ENCODE data around the gene MND1.

Gene MND1

DNA sequence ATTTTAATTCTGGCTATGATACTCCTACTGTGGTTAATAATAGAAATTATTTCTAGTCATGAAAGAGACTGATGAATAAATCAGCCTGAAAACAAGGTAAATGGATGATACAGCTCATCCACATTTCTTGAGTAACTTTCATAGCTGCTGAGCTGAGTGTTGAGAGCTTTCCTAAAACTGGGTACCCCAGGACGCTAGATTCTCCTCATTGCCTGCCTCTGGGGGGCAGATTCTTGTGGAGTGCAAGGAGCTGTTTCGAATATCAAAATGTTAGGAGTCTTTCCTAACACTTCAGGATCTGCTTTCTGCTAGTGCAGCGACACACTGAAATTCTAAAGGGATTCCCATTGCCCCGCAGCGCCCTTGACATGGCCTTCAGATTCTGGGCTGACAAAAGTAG is 2.1 kb downstream of the MND1 start:
- DNase-seq: no peak

DNA sequence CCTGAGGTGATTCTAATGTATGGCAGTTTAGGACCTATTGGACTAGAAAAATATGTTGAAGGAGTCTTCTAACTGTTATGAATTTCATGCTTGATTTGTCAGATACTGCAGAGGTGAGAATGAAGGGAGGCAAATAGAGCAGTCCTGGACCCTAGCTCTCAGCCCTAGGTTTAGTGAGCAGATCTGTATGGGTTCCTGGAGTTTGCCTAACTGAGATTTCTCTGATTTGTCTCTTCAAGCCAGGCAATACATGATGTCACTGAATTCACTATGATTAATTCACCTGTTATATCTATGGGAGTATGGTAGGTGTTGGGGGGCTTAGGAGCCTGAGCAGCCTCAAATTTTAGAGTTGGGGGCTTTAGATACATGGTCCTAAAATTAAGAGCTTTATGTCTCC is 2.6 kb downstream of the MND1 start:
- DNase-seq: no peak

DNA sequence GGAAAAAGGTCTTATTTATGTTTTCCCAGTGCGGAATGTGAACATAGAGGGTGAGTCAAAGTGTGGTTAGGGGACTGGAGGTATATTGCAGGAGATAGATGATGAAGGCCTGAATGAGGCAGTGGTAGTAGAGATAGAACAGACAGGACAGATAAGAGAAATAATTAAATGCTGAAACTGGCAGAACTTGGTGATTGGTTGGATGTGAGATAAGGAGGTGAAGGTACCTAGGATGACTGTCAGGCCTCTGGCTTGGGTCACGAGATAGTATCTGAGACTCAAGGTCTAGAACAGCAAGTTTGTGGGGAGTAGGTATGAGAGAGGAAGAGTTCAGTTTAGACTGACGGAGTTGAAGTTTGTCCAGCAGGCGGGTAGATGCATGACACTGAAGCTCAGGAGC is 3.5 kb downstream of the MND1 start:
- peak; percentile 26 for DNase-seq

DNA sequence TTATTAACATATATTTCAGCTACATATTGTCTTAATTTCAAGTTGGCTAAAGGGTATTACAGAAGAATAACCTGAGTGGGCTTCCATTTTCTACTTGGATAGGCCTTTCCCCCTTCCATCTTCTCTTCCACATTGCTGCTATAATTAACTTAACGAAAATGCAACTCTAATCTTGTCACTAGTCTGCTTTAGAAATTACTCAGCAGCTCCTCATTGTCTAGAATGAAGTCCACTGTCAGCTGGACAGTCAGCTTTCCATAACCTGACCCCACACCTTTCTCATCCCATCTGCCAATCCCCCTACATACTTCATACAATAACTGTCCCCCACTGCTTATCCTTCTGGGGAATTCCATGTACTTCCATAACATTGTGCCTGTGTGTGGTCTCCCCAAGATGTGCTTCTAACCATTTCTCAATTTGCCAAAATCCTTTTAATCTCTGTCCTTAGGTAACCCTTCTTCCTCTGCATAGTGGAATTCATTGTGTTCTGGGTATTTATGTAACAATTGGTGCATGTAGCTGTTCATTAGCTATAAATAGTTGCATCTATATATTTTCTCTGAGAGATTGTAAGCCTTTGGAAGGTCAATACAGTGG is 4.8 kb downstream of the MND1 start:
- no peak for DNase-seq

DNA sequence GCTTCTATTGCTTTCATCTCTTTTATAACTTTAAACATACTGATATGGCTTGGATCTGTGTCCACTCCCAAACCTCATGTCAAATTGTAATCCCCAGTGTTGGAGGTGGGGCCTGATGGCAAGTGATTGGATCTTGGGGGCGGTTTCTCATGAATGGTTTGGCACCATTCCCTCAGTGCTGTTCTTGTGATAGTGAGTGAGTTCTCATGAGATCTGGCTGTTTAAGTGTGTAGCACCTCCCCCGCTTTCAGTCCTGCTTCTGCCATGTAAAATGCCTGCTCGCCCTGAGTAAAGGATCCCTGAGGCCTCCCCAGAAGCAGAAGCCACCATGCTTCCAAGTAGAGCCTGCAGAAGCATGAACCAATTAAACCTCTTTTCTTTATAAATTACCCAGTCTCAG is 17.7 kb downstream of the MND1 start:
- no peak for DNase-seq

GRCh38 chr4:153364061-153364460 is 19.6 kb downstream of the MND1 start:
- no peak for DNase-seq

GRCh38 chr4:153365003-153365402 is 20.5 kb downstream of the MND1 start:
- DNase-seq: no peak

- no peak for DNase-seq
Measured at GRCh38 chr4:153366486-153366885, 22.0 kb downstream of the MND1 start.

GRCh38 chr4:153367092-153367491 is 22.6 kb downstream of the MND1 start:
- no peak for DNase-seq

DNA sequence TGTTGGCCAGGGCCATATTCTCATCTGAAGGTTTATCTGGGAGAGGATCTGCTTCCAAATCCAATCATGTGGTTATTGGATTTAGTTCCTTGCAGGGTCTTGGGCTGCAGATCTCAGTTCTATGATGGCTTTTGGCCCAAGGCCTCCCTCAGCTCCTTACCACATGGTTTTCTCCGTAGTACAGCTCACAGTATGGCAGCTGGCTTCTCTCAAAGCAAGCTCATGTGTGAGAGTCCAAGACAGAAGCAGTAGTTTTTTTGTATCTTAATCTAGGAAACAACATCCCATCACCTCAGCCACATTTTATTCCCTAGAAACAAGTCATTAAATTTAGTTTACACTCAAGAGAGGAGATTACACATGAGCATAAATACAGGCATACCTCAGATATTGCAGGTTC is 24.5 kb downstream of the MND1 start:
- DNase-seq: no peak

- DNase-seq: no peak
Measured at GRCh38 chr4:153371701-153372234, 27.3 kb downstream of the MND1 start.

DNA sequence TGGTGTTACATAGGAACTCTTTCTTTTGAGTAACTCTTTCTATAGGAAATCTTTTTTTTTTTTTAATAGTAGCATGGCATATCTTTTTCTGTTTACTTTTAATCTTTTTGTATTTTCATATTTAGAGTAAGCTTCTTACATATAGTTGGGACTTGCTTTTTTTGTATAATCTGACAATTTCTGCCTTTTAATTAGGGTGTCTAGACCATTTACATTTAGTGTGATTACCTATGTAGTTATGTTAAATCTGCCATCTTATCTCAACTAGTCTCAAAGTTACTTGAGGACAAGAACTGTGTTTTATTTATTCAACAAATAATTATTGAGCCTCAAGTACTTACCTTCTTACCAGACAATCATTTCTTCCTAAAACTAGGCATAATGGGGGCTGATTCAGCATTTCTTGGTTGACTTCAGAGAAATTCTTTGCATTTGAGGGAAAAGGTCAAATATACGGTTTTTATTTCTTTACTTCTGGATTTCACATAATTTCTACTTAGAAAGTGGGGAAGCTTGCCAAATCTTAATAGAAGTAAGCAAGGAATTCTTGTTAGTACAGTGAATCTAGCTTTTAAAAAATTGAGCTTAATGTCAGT is 28.6 kb downstream of the MND1 start:
- DNase-seq: no peak

GRCh38 chr4:153374442-153374841 is 30.0 kb downstream of the MND1 start:
- DNase-seq: no peak

- DNase-seq: no peak
Measured at GRCh38 chr4:153375303-153375702, 30.8 kb downstream of the MND1 start.

GRCh38 chr4:153383131-153383530 is 38.6 kb downstream of the MND1 start:
- DNase-seq: peak; percentile 27

DNA sequence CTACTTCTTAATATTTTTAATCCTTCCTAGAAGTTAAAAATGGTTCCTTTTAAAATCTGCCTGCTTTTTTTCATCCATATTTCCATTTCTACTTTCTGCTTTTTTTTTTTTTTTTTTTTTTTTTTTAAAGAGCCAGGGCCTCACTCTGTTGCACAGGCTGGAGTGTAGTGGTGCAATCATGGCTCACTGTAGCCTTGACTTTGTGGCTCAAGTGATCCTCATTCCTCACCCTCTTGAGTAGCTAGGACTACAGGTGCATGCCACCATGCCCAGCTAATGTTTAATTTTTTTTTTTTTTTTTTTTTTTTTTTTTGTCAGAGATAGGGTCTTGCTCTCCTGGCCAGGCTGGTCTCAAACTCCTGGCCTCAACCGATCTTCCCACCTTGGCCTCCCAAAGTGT is 39.7 kb downstream of the MND1 start:
- DNase-seq: no peak

GRCh38 chr4:153385784-153386183 is 41.3 kb downstream of the MND1 start:
- DNase-seq: no peak

GRCh38 chr4:153387981-153388380 is 43.5 kb downstream of the MND1 start:
- no peak for DNase-seq

GRCh38 chr4:153393397-153393796 is 48.9 kb downstream of the MND1 start:
- peak; percentile 81 for DNase-seq

- no peak for DNase-seq
Measured at GRCh38 chr4:153394945-153395344, 50.5 kb downstream of the MND1 start.

GRCh38 chr4:153398713-153399112 is 54.2 kb downstream of the MND1 start:
- no peak for DNase-seq

GRCh38 chr4:153399358-153399757 is 54.9 kb downstream of the MND1 start:
- no peak for DNase-seq

GRCh38 chr4:153401501-153401900 is 57.0 kb downstream of the MND1 start:
- DNase-seq: no peak

DNA sequence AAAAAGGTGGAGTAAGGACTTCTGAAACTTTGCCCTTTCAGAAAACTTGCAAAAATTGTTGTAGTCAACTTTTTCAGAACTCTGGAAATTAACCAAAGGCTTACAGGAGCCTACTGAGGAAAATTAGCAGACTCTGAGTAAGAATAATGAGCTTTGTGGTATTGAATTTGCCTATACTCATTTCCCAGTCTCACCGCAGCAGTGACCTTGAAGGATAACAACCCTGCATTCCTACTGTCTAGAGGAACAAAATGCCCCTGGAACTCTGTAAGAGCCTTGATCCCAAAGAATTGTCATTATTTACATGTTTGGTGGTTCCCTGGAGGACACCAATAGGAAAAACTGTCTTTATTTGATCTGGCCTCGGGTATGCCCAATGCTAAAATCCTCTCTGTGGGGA is 57.9 kb downstream of the MND1 start:
- DNase-seq: no peak

DNA sequence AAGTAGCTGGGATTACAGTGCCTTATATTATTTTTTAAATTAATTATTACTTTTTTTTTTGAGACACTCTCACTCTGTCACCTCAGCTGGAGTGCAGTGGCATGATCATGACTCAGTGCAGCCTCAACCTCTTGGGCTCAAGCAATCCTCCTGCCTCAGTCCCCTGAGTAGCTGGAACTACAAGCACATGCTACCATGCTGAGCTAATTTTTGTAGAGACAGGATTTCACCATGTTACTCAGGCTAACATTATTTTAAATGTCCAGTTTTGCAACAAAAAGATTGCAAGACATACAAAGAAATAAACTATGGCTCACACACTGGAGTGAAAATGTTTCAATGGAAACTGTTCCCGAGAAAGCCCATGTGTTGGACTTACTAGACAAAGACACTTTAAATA is 59.2 kb downstream of the MND1 start:
- DNase-seq: no peak
